HFFc6 (cell line): ENCODE data around the gene STXBP6. TPM values are rescaled to one million over a fixed set of nuclear protein-coding genes. Genes with fewer than 3 reads are reported as not detected.

Experiments used
- DNase-seq: peaks from one replicate; pipeline ENCODE4 v3.0.0-alpha.2; 2018
- H3K27ac Mint-ChIP-seq: 2 replicates; pipeline ENCODE4 v1.8.0; 2020; ENCODE audit warnings: mild to moderate bottlenecking, mixed read lengths
- H3K27me3 Mint-ChIP-seq: 2 replicates; pipeline ENCODE4 v1.8.0; 2021; ENCODE audit warnings: mild to moderate bottlenecking, moderate library complexity, mixed read lengths; ENCODE audit not compliant: insufficient read depth
- H3K36me3 Mint-ChIP-seq: 2 replicates; pipeline ENCODE4 v1.8.0; 2021; ENCODE audit warnings: low read depth, mixed read lengths
- H3K4me1 Mint-ChIP-seq: 2 replicates; pipeline ENCODE4 v1.8.0; 2020; ENCODE audit warnings: low read depth, mixed read lengths
- H3K4me3 Mint-ChIP-seq: 2 replicates; pipeline ENCODE4 v1.8.0; 2020; ENCODE audit warnings: mild to moderate bottlenecking, moderate library complexity, mixed read lengths
- H3K9me3 Mint-ChIP-seq: 2 replicates; pipeline ENCODE4 v1.8.0; 2020; ENCODE audit warnings: mild to moderate bottlenecking, mixed read lengths
- CTCF ChIP-seq: fragments of 200-600 bp; sonication (generic); IDR thresholded peaks from 2 replicates; pipeline ENCODE4 v1.5.0; 2021; ENCODE audit warnings: antibody characterized with exemption, mild to moderate bottlenecking
- total RNA-seq, 6 experiments: library from RNA; stranded (reverse); fragmentation: NEBNext Ultra II Directional; extraction: Animal tissue kit (Norgen Biotek cat#: 25700); gene quantifications; 2 replicates in 1 of 6; 3 replicates in 5 of 6; pipeline ENCODE4 v1.2.3, GENCODE V29; 2021

The STXBP6 gene
- total RNA-seq, 6 experiments from 2014 or later = 15.4 to 17.5 (median 17.0) TPM

- no peak for DNase-seq
- Mint-ChIP-seq H3K4me3 (no peak overlapping the region), H3K4me1 (no peaks in the 10 kb centered on the region; the same call in 1 of the 2 replicates), H3K27me3 (peaks cover 2% of the 10 kb centered on the region; the same call in 1 of the 2 replicates), H3K9me3 (no peaks in the 10 kb centered on the region), H3K27ac (no peak overlapping the region), H3K36me3 (peaks cover 14% of the 10 kb centered on the region)
- TF ChIP-seq CTCF = no peak
These were observed 58.1 kb downstream of the STXBP6 start for GRCh38 chr14:24991821-24992220.

GRCh38 chr14:24991288-24991687 is 58.7 kb downstream of the STXBP6 start:
- peaks cover 14% of the 10 kb centered on the region for H3K36me3 Mint-ChIP-seq
- no peak overlapping the region for H3K27ac Mint-ChIP-seq
- peaks cover 2% of the 10 kb centered on the region; the same call in 1 of the 2 replicates for H3K27me3 Mint-ChIP-seq
- H3K4me1 Mint-ChIP-seq = no peaks in the 10 kb centered on the region
- DNase-seq = no peak
- no peaks in the 10 kb centered on the region for H3K9me3 Mint-ChIP-seq
- TF ChIP-seq CTCF = no peak
- H3K4me3 Mint-ChIP-seq = no peak overlapping the region

- Mint-ChIP-seq H3K9me3 (no peaks in the 10 kb centered on the region), H3K36me3 (peaks cover 14% of the 10 kb centered on the region)
These were observed 59.2 kb downstream of the STXBP6 start for GRCh38 chr14:24990773-24991172.

GRCh38 chr14:24990050-24990449 is 59.9 kb downstream of the STXBP6 start:
- H3K9me3 Mint-ChIP-seq = no peaks in the 10 kb centered on the region
- H3K27ac Mint-ChIP-seq = no peak overlapping the region
- no peak for TF ChIP-seq CTCF
- peaks cover 2% of the 10 kb centered on the region; the same call in 1 of the 2 replicates for H3K27me3 Mint-ChIP-seq
- H3K36me3 Mint-ChIP-seq = peaks cover 14% of the 10 kb centered on the region
- peaks cover 8% of the 10 kb centered on the region for H3K4me1 Mint-ChIP-seq
- DNase-seq = no peak
- H3K4me3 Mint-ChIP-seq = no peak overlapping the region

More at GRCh38 chr14:24990773-24991172, 59.2 kb downstream of the STXBP6 start:
- H3K4me3 Mint-ChIP-seq = no peak overlapping the region
- H3K4me1 Mint-ChIP-seq = peaks cover under 1% of the 10 kb centered on the region; the same call in 1 of the 2 replicates
- H3K27ac Mint-ChIP-seq = no peak overlapping the region
- TF ChIP-seq CTCF = no peak
- DNase-seq = no peak
- H3K27me3 Mint-ChIP-seq = peaks cover 2% of the 10 kb centered on the region; the same call in 1 of the 2 replicates

- peaks cover 18% of the 10 kb centered on the region for H3K4me1 Mint-ChIP-seq
- H3K36me3 Mint-ChIP-seq = peaks cover 14% of the 10 kb centered on the region
- peaks cover 2% of the 10 kb centered on the region; the same call in 1 of the 2 replicates for H3K27me3 Mint-ChIP-seq
- H3K4me3 Mint-ChIP-seq = no peak overlapping the region
- no peak for TF ChIP-seq CTCF
- no peak for DNase-seq
- H3K9me3 Mint-ChIP-seq = no peaks in the 10 kb centered on the region
- H3K27ac Mint-ChIP-seq = no peak overlapping the region
These were observed 61.2 kb downstream of the STXBP6 start for GRCh38 chr14:24988760-24989159.
